Suprapubic skin (tissue), 3 donors: Measurements from ENCODE around the gene SLC6A6.

Experiments used
- POLR2AphosphoS5 ChIP-seq, 3 donors: sonication (generic); formaldehyde crosslinking; IDR thresholded peaks; one replicate each; pipeline ENCODE4 v1.6.1; 2017; ENCODE audit warnings: antibody characterized with exemption in 3 of 3
- TF ChIP-seq, protein P1 (sequence below), 2 donors: fragments of 200-600 bp in 1 of 2; fragments of 450-650 bp in 1 of 2; sonication (generic) in 1 of 2; IDR thresholded peaks; one replicate each; pipeline ENCODE4 v1.5.1; 2016 to 2019; ENCODE audit warnings: antibody characterized with exemption in 2 of 2, mild to moderate bottlenecking in 1 of 2, moderate library complexity in 1 of 2

DNA sequence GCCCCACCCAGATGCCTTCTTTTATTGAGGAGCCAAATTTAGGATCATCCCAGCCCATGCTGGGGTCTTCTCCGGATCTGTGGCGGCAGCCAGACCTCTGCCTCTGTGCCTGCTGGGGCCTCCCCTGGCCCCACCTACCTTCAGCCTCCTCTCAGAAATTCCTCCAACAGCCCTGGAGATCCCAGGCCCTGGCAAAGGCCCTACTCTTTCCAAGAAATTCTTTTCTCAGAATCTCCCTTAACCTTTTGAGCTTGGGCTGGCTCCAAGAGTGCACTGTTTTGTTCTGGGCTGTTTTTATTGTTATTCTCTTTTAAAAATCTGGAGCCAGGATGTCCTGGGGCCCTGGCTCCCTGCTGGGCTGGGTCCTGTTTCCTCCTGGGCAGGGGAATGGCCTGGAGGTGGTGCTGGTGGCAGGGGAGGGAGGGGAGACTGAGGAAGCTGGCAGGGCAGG is 79.9 kb downstream of the SLC6A6 start:
- TF ChIP-seq, protein P1, sequence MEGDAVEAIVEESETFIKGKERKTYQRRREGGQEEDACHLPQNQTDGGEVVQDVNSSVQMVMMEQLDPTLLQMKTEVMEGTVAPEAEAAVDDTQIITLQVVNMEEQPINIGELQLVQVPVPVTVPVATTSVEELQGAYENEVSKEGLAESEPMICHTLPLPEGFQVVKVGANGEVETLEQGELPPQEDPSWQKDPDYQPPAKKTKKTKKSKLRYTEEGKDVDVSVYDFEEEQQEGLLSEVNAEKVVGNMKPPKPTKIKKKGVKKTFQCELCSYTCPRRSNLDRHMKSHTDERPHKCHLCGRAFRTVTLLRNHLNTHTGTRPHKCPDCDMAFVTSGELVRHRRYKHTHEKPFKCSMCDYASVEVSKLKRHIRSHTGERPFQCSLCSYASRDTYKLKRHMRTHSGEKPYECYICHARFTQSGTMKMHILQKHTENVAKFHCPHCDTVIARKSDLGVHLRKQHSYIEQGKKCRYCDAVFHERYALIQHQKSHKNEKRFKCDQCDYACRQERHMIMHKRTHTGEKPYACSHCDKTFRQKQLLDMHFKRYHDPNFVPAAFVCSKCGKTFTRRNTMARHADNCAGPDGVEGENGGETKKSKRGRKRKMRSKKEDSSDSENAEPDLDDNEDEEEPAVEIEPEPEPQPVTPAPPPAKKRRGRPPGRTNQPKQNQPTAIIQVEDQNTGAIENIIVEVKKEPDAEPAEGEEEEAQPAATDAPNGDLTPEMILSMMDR (IDR thresholded peaks at IDR 0.05), result no peak
- TF ChIP-seq POLR2AphosphoS5 (IDR thresholded peaks at IDR 0.05), result no peak
